GM23338 (cell line): ENCODE results near the gene CTRB2.

Source experiments
- EZH2phosphoT487 ChIP-seq: fragments of 200-600 bp; sonication (generic); IDR thresholded peaks from one replicate; pipeline ENCODE4 v1.8.1; 2018; ENCODE audit warnings: antibody characterized with exemption; ENCODE audit not compliant: unreplicated experiment
- TF ChIP-seq, protein P1 (sequence below), 2 experiments: fragments of 200-600 bp in 1 of 2; sonication (generic) in 1 of 2; conservative IDR thresholded peaks; 2 replicates each; pipeline versions ENCODE4 v1.5.1 to v1.6.1; 2016 to 2017; ENCODE audit warnings: antibody characterized with exemption in 2 of 2, low read depth in 2 of 2, mild to moderate bottlenecking in 2 of 2, moderate library complexity in 1 of 2

GRCh38 chr16:75254359-75254837 lies 47.4 kb upstream of the CTRB2 start:
- TF ChIP-seq EZH2phosphoT487 = no peak
- TF ChIP-seq, protein P1, sequence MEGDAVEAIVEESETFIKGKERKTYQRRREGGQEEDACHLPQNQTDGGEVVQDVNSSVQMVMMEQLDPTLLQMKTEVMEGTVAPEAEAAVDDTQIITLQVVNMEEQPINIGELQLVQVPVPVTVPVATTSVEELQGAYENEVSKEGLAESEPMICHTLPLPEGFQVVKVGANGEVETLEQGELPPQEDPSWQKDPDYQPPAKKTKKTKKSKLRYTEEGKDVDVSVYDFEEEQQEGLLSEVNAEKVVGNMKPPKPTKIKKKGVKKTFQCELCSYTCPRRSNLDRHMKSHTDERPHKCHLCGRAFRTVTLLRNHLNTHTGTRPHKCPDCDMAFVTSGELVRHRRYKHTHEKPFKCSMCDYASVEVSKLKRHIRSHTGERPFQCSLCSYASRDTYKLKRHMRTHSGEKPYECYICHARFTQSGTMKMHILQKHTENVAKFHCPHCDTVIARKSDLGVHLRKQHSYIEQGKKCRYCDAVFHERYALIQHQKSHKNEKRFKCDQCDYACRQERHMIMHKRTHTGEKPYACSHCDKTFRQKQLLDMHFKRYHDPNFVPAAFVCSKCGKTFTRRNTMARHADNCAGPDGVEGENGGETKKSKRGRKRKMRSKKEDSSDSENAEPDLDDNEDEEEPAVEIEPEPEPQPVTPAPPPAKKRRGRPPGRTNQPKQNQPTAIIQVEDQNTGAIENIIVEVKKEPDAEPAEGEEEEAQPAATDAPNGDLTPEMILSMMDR (conservative IDR thresholded peaks at IDR 0.05; ENCODE audit: low read depth in 2 of 2) = no peak
